ENCODE data around the gene WDR43. TPM values are rescaled to one million over a fixed set of nuclear protein-coding genes. Genes with fewer than 3 reads are reported as not detected.

Gene WDR43
- total and polyA plus RNA-seq, 2 experiments from 2014 or later: 101 to 140 TPM

GRCh38 chr2:28979576-28980366 lies 85.3 kb downstream of the WDR43 start:
- H4K20me1 ChIP-seq (replicated peaks; ENCODE audit: insufficient read depth): no peaks in the 10 kb centered on the region
- DNase-seq (ENCODE audit: low spot score) (no peak), ATAC-seq (no peak; the same call in 1 of the 3 replicates)
- no peaks in the 10 kb centered on the region for H3K27me3 ChIP-seq (ENCODE audit: insufficient read depth)
- no peak overlapping the region for H3K27ac Mint-ChIP-seq
- no peaks in the 10 kb centered on the region for H3K9me2 ChIP-seq (ENCODE audit: insufficient read depth)
- H3K79me2 ChIP-seq (replicated peaks; ENCODE audit: insufficient read depth): no peaks in the 10 kb centered on the region
- no peak overlapping the region for H2AFZ ChIP-seq
- peaks cover 9% of the 10 kb centered on the region for H3K27me3 Mint-ChIP-seq (ENCODE audit: insufficient read depth, low read depth, poor library complexity)
- H3K9me3 Mint-ChIP-seq: no peaks in the 10 kb centered on the region
- no peaks in the 10 kb centered on the region for H3K36me3 Mint-ChIP-seq (ENCODE audit: low read depth)
- H3K4me2 ChIP-seq: no peak overlapping the region
- H3K4me3 ChIP-seq: no peak overlapping the region
- H3K4me3 Mint-ChIP-seq: no peak overlapping the region
- H3K27ac ChIP-seq (ENCODE audit: low read depth): no peak overlapping the region
- no peaks in the 10 kb centered on the region for H3K36me3 ChIP-seq (ENCODE audit: insufficient read depth)
- H3F3A ChIP-seq (replicated peaks; ENCODE audit: low read depth): no peaks in the 10 kb centered on the region
- no peak for TF ChIP-seq ZNF462 (CRISPR knock-in tag; IDR thresholded peaks at IDR 0.05)
- no peak for TF ChIP-seq ZNF331 (CRISPR knock-in tag; IDR thresholded peaks at IDR 0.05; ENCODE audit: low read depth)
- TF ChIP-seq STAT1 (IDR thresholded peaks at IDR 0.05; ENCODE audit: unreplicated experiment): no peak
- no peak for TF ChIP-seq JUNB (IDR thresholded peaks at IDR 0.05; ENCODE audit: unreplicated experiment)
- TF ChIP-seq REST (IDR thresholded peaks at IDR 0.05; ENCODE audit: unreplicated experiment): no peak
- no peak for TF ChIP-seq CREB1 (CRISPR knock-in tag; IDR thresholded peaks at IDR 0.05; ENCODE audit: low read depth)
- TF ChIP-seq CTCF (conservative IDR thresholded peaks at IDR 0.05; ENCODE audit: low read depth in 2 of 2): no peak
- H3K4me1 ChIP-seq (ENCODE audit: insufficient read depth): no peaks in the 10 kb centered on the region
- H3K4me1 Mint-ChIP-seq: peaks cover 3% of the 10 kb centered on the region

All from GM23338 (cell line).